ENCODE results near the gene PCDHA1.

- TF ChIP-seq CTCF (IDR thresholded peaks at IDR 0.05) (no peak), POLR2A (IDR thresholded peaks at IDR 0.05) (no peak)
Observed at GRCh38 chr5:141007791-141008190, 221.9 kb downstream of the PCDHA1 start.

Measured in body of pancreas (tissue), 4 donors.